ENCODE results near the gene TMPRSS9.

The TMPRSS9 gene

GRCh38 chr19:2355168-2356035 lies 4.7 kb upstream of the TMPRSS9 start (continued):
- TF ChIP-seq TSHZ2 (CRISPR knock-in tag; IDR thresholded peaks at IDR 0.05) (no peak), ZNF8 (CRISPR knock-in tag; IDR thresholded peaks at IDR 0.05) (no peak), TCF4 (CRISPR knock-in tag; IDR thresholded peaks at IDR 0.05; ENCODE audit: borderline replicate concordance) (no peak), ISL1 (CRISPR knock-in tag; IDR thresholded peaks at IDR 0.05) (no peak)

- TF ChIP-seq TCF4 (CRISPR knock-in tag; IDR thresholded peaks at IDR 0.05; ENCODE audit: borderline replicate concordance) (no peak), TSHZ2 (CRISPR knock-in tag; IDR thresholded peaks at IDR 0.05) (no peak), ZC3H10 (CRISPR knock-in tag; IDR thresholded peaks at IDR 0.05) (no peak), POU6F1 (CRISPR knock-in tag; IDR thresholded peaks at IDR 0.05; ENCODE audit: borderline replicate concordance, low read depth) (no peak), ZNF70 (CRISPR knock-in tag; IDR thresholded peaks at IDR 0.05) (no peak), ESRRG (CRISPR knock-in tag; IDR thresholded peaks at IDR 0.05) (no peak), CSDC2 (CRISPR knock-in tag; IDR thresholded peaks at IDR 0.05) (no peak), CSRNP3 (CRISPR knock-in tag; IDR thresholded peaks at IDR 0.05) (no peak), ZFP30 (CRISPR knock-in tag; IDR thresholded peaks at IDR 0.05) (no peak), SNAI2 (CRISPR knock-in tag; IDR thresholded peaks at IDR 0.05) (no peak), RARB (CRISPR knock-in tag; IDR thresholded peaks at IDR 0.05) (no peak), TOX (CRISPR knock-in tag; IDR thresholded peaks at IDR 0.05; ENCODE audit: borderline replicate concordance) (no peak), CREB5 (CRISPR knock-in tag; IDR thresholded peaks at IDR 0.05; ENCODE audit: low read depth) (no peak), ISL1 (CRISPR knock-in tag; IDR thresholded peaks at IDR 0.05) (no peak), OSR1 (CRISPR knock-in tag; IDR thresholded peaks at IDR 0.05) (no peak), PPARA (CRISPR knock-in tag; IDR thresholded peaks at IDR 0.05; ENCODE audit: borderline replicate concordance) (no peak), BACH2 (CRISPR knock-in tag; IDR thresholded peaks at IDR 0.05; ENCODE audit: borderline replicate concordance) (no peak)
- ATAC-seq, result no peak
Measured at GRCh38 chr19:2356036-2356646, 3.9 kb upstream of the TMPRSS9 start.

Data from SK-N-SH treated with all-trans-retinoic acid at 6 μM for 48 hours (cell line).